H1 (cell line): ENCODE results near the gene CLTCL1. TPM values are rescaled to one million over a fixed set of nuclear protein-coding genes. Genes with fewer than 3 reads are reported as not detected.

Source experiments
- CHD7 ChIP-seq: fragments of 300-600 bp; sonication (generic); IDR thresholded peaks from 2 replicates; pipeline ENCODE4 v1.7.1; 2012; ENCODE audit warnings: low read length, moderate library complexity, mild to moderate bottlenecking, inconsistent platforms; ENCODE audit not compliant: insufficient replicate concordance
- NRF1 ChIP-seq: IDR thresholded peaks from 2 replicates; pipeline ENCODE4 v1.6.1; 2011; ENCODE audit warnings: mild to moderate bottlenecking, low read depth, low read length, improper control_type of control experiment
- RAD21 ChIP-seq, 2 experiments: IDR thresholded peaks in 1 of 2; conservative IDR thresholded peaks in 1 of 2; 2 replicates each; pipeline ENCODE4 v1.6.1; 2011; ENCODE audit warnings: low read depth in 2 of 2, low read length in 2 of 2, improper control_type of control experiment in 1 of 2, inconsistent platforms in 1 of 2, mild to moderate bottlenecking in 1 of 2, moderate library complexity in 1 of 2
- RFX5 ChIP-seq: IDR thresholded peaks from 2 replicates; pipeline ENCODE4 v1.6.1; 2011; ENCODE audit warnings: low read depth, low read length, improper control_type of control experiment, borderline replicate concordance
- polyA plus RNA-seq, 7 experiments: library from polyadenylated mRNA; depleted of rRNA in 3 of 7; stranded (reverse) in 5 of 7; unstranded in 2 of 7; fragments of >200 nt in 5 of 7; fragments of 200-250 nt in 2 of 7; gene quantifications; 1 replicate in 5 of 7; 2 replicates in 1 of 7; 4 replicates in 1 of 7; pipeline versions ENCODE4 v1.2.1 to v1.2.3, GENCODE V29; 2011 to 2013; ENCODE audit warnings: missing spikeins in 2 of 7, mixed read lengths in 2 of 7
- total RNA-seq: library from RNA; stranded (reverse); fragmentation: NEBNext Ultra II Directional; extraction: Animal tissue kit (Norgen Biotek cat#: 25700); gene quantifications from 2 replicates; pipeline ENCODE4 v1.2.1, GENCODE V29; 2021

Gene CLTCL1
- total and polyA plus RNA-seq, 2 of the 8 experiments (the other 6 are each of a cell fraction or from before 2014, with no cell fraction given), result 12.4 to 17.0 TPM

DNA sequence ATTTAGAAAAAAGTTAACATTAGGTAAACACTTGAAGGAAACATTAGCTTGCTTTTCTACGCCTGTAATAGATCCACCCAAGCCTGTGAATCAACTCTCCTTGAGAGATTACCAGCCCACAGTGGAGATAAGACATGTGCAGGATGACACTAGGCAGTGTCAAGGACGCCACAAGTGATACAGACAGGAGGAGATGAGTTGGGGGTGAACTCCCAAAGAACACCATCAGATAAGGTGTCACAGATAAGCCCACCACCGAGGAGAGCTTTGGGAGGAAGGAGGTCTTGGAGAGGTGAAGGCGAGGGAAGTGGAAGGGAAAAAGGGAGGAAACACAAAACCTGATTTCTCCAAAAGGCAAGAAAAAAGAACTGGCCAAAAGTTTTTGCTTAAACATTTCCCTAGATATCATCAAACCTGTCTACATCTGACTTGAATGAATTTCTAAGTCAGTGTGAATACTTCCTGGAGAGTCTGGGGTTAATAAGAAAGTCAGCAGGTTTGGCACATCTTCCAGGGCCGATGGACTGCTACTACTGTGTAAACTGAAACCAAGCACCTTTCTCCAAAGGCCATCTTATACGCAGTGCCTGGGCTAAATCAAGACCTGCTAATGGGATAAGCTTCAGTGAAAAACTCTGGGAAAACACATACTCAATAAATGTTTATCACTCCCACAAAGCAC is 15.5 kb downstream of the CLTCL1 start (continued):
- TF ChIP-seq RAD21 (IDR thresholded peaks at IDR 0.05 in 1 of 2, conservative IDR thresholded peaks at IDR 0.05 in 1 of 2; ENCODE audit: low read depth in 2 of 2, low read length in 2 of 2) (no peak), RFX5 (no peak), NRF1 (no peak), CHD7 (no peak)
